Prostate gland (tissue), 2 donors: ENCODE data around the gene POLK.

Source experiments
- POLR2AphosphoS5 ChIP-seq: sonication (generic); formaldehyde crosslinking; IDR thresholded peaks from one replicate; pipeline ENCODE4 v1.6.1; 2017; ENCODE audit warnings: antibody characterized with exemption
- TF ChIP-seq, protein P1 (sequence below), 4 experiments: fragments of 200-600 bp in 2 of 4; fragments of 450-650 bp in 2 of 4; sonication (generic) in 2 of 4; IDR thresholded peaks; 1 replicate in 3 of 4; 2 replicates in 1 of 4; pipeline ENCODE4 v1.5.1; 2016 to 2019; ENCODE audit warnings: antibody characterized with exemption in 4 of 4, mild to moderate bottlenecking in 2 of 4, moderate library complexity in 2 of 4

DNA sequence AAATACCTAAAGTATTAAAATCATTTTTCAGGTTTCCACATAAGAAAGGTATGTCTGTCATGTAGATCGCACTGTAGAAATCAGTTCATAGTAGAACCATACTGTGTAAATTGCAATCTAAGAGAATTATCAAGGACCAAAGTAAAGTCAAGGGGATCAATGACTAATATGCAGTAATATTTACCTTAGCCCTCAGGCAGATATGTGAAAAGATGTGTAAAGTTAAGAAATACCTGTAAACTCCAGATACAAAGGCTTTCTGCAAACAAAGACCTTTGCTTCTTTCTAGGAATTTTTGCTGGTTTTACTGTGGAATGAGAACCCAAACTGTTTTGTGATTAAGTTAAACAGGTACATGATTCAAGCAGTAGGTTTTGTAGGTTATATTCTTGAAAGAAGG, 11.6 kb downstream of the POLK start:
- TF ChIP-seq, protein P1, sequence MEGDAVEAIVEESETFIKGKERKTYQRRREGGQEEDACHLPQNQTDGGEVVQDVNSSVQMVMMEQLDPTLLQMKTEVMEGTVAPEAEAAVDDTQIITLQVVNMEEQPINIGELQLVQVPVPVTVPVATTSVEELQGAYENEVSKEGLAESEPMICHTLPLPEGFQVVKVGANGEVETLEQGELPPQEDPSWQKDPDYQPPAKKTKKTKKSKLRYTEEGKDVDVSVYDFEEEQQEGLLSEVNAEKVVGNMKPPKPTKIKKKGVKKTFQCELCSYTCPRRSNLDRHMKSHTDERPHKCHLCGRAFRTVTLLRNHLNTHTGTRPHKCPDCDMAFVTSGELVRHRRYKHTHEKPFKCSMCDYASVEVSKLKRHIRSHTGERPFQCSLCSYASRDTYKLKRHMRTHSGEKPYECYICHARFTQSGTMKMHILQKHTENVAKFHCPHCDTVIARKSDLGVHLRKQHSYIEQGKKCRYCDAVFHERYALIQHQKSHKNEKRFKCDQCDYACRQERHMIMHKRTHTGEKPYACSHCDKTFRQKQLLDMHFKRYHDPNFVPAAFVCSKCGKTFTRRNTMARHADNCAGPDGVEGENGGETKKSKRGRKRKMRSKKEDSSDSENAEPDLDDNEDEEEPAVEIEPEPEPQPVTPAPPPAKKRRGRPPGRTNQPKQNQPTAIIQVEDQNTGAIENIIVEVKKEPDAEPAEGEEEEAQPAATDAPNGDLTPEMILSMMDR (IDR thresholded peaks at IDR 0.05), result no peak
- TF ChIP-seq POLR2AphosphoS5, result no peak
